NCI-H2081 treated with DMSO at 0.1 percent for 48 hours (cell line): ENCODE results near the gene SLC26A3.

ENCODE experiments used
- DNase-seq: peaks from one replicate; lab custom pipeline; 2025; lab: John Stamatoyannopoulos, UW

Gene SLC26A3

DNA sequence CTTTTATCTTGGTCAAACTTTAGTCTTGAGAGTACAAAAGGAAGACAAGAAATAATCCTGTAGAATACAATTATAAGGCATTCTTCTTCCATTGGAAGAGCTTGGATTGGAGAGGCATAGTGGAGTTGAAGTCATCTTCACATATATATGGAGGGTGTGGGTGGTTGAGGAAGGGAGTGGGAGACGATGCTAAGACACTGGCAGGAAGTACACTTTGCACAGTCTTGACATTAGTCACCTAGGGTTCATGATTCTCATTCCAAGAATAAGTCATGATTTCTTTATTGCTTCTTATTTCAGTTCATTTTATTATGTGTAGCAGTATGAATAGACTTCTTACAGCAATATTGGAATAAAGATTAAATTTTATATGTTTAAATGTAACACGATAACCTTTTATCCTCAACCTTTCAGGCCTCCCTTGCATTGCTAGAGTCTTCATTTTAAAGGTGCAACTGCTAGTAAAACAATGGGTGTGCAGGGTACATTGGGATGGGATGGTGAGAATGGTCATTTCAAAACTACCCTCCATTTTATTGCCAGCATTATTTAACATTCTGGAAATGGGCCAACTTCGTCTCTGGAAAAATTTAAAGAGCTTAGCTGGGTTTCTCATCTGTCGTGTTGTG lies 12.3 kb upstream of the SLC26A3 start:
- DNase-seq: no peak

DNA sequence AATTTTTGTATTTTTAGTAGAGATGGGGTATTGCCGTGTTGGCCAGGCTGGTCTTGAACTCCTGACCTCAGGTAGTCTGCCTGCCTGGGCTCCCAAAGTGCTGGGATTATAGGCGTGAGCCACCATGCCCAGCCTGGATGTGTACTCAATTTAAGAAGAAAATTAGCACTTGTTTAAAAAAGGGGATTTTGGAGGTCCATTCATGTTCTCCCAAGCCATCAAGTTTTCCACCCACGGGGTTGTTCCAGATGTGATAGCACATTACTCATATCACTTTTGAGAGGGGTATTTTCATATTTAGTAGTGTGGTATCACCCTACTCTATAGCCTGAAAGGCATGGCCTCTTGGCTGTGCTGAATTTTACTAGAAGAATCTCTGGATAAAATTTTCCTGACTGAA lies 10.5 kb upstream of the SLC26A3 start:
- DNase-seq: no peak

DNA sequence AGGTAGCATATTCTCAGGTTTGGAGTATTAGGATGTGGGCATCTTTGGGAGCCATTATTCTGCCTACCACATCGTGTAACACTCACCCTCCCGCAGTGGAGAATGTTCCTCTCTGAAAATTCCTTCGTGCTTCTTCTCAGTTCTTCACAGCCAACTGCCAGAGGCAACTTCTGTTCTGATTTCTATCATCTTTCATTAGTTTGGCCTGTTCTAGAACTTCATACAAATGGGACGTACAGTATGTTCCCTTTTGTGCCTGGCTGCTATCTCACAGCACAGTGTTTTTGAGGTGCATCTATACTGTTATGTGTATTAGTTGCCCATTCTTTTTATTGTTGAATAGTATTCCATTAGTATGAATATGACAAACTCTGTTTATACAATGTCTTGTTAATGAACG lies 8.9 kb upstream of the SLC26A3 start:
- DNase-seq: no peak

DNA sequence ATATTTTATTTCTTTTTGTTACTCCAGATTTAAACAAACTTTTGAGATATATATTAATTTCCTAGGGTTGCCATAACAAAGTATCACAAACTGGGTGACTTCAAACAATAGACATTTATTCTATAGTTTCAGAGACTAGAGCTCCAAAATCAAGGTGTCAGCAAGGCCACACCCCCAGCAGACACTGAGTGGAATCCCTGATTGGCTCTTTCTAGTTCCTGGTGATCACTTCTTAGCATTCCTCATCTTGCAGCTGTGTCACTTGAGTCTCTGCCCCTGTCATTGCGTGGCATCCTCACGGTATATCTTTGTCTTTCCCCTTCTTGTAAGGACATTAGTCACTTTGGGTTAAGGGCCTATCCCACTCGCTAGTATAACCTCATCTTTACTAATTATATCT lies 7.6 kb upstream of the SLC26A3 start:
- no peak for DNase-seq

DNA sequence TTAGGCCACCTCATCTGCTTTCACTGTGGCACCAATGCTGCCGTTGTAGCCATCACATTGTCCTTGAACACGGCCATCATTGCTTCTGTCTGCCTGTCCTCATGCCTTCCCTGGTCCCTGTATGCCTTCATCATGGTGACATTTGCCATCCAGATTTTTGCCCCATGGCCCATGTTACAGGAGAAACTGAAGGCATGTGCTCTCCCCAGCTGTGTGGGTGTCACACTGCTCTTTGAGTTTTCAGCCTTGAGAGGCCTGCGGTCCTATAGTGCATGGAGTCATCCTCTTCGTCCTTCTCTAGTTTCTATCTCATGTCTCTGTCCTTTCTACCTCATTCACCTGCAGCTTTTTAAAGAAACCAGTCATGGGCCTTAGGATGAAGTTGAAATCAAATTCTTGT lies 6.2 kb upstream of the SLC26A3 start:
- no peak for DNase-seq

DNA sequence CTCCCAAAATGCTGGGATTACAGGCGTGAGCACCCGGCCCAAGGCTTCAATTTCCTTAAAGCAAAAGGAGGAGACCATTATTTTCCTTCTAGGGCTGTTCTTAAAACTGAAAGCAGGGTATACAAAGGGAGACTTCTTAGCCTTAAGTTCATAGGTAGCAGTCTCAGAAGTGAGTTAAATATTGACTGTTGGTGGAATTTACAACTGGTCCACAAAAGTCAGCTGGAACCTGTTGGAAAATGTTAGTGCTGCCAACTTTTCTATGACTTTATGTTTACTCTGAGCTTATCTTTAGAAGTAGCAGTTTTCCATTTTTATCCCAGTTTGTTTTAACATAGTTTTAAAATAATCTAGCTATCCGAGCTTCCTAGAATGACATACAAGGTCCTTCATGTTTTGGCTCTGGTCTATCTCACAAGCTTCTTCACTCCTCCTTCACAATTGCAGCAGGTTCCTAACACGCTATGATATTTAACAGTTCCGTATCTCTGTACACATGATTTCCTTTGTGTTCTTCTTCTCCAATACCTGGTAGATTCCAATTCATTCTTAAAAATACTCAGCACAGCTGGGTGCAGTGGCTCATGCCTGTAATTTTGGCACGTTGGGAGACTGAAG lies 3.3 kb downstream of the SLC26A3 start:
- no peak for DNase-seq

DNA sequence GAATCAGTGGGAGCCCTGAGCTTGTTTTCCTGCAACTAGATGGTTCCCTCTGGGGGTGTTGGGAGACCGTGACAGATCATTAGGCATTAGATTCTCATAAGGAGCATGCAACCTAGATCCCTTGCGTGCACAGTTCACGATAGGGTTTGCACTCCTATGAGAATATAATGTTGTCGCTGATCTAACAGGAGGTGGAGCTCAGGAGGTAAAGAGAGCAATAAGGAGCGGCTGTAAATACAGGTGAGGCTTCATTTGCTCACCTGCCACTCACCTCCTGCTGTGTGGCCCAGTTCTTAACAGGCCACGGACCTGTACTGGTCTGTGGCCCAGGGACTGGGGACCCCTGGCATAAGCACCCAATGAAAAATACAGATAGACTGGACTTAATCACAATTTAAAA lies 10.7 kb downstream of the SLC26A3 start:
- DNase-seq: no peak

DNA sequence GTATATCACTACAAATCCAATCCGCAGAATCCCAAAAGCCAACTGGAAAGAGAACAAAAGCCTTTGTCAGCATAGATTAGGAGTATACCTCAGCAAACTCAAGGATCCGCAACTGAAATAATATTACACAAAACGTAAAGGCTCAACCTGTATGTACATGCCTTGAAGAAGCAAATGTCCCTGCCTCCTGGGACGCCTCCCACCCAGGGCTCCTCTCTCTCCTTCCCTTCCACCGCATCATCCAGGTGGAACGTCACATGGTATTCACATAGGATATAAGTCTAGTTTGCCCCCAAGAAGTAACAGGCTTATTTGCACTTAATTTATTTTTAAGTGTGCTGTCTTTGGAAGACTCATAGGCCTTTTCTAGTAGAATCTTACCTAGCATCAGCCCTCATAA lies 13.4 kb downstream of the SLC26A3 start:
- no peak for DNase-seq

DNA sequence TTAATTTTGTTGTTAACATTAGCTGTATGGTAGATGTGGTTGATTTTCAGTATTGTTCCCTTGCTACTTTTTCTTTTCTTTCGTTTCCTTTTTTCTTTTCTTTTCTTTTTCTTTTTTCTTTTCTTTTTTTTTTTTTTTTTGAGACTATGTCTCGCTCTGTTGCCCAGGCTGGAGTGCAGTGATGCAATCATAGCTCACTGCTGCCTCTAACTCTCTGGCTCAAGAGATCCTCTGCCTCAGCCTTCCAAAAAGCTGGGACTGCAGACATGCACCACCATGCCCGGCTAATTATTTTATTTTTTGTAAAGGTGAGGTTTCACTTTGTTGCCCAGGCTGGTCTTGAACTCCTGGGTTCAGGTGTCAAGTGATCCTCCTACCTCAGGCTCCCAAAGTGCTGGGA lies 14.4 kb downstream of the SLC26A3 start:
- no peak for DNase-seq

DNA sequence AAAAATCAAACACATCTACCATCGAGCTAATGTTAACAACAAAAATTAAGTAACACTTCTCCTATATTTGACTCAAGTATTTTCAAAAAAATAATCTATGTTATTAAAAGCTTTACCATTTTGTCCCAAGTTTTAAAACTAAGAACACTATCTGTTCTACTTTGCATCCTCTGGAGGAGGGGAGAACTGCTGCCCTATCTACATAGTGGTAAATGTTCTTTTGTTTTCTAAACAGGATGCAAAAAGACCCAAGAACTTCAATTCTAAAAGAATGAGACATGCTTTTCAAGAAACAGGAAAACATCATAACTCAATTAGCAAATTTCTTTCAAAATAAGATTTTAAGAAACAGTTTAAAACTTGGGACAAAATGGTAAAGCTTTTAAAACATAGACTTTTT lies 14.8 kb downstream of the SLC26A3 start:
- DNase-seq: no peak

DNA sequence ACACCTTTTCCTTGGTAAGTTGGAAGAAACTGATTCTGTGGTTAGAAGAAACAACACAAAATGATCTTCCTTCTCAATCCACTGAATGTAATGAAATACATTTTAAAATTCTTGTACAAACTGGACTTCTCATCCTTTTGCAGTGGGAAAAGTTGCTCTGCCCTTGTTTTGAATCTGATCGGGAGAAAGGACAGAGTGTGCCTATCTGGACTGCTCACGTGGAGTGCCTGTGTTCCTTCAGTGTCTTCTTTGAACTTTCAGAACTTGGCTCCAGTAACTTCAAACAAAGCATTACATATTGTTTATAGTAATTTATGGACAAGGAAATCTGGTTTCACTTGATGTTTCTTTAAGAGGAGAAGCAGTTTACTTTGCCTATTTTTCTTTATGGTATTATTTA lies 17.1 kb downstream of the SLC26A3 start:
- DNase-seq: no peak

DNA sequence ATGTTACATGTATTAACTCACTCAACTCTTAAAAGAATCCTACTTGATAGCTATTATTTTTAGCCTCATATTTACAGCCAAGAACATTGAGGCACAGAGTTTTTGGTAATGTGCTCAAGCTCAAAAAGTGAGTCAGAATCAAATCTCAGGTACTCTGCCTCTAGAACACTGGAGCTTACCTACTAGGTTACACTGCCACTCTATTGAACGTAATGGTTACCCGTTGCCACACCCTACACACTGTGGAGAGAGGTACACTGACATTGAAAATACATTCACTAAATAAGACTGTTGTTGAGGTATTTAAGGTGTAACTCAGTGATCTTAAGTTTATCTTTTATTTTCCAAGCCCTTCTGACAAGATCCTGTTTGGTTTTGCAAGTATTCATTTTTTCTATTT lies 17.9 kb downstream of the SLC26A3 start:
- no peak for DNase-seq

DNA sequence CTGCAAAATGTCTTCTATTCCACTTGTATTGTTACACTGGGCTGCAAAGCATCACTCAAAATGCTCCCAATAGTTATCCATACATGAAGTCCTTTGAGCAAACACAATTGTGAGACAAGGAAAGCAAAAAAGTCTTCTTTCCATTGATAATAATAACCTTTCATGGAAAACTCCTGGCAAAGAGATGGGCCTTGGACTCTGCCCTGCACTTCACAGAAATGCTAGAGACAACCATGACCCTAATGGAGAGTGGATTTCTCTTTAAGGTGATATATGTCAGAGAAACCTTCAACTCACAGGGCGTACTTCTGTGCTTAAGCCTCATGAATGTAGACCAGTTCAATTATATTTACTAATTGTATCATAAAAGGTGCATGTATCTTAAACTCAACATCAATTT lies 19.4 kb downstream of the SLC26A3 start:
- no peak for DNase-seq

DNA sequence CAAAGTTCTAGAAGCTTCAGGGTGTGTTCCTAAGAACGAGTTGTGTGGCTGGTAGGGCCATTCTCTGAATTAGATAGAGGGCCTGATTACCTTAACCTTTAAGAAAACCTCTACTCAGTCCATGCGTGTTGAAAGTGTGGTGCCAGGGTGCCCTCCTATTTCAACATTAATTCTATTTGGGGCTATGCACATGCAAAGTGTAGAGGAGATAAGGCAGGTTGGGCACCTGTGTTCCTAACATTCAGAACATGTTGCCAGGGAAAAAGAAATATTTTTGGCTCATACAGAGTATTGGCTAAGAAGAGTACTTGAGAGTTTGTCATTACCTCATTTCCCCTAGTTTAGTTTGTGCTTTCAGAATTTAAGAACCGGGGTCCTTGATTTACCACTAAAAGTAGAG lies 20.6 kb downstream of the SLC26A3 start:
- no peak for DNase-seq

DNA sequence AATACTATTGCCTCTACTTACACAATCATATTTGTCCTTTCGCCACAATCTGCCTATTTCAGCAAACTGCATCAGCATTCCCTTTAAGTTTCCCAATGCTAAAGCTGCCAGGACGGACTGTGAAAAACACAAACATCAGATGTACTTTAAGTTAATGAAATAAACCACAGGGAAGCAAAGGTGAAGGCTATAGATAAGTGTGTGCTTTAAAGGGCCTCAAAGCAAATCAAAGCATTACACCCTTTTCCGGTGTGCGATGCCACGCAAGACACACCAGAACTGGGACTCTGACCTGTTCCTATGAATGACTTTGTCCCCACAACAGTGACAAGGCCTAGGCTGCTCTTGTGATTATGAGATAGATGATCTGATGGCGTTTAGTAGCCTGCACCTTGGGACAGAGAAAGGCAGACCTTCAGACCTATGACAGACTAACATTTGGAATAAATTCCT lies 23.4 kb downstream of the SLC26A3 start:
- DNase-seq: no peak

DNA sequence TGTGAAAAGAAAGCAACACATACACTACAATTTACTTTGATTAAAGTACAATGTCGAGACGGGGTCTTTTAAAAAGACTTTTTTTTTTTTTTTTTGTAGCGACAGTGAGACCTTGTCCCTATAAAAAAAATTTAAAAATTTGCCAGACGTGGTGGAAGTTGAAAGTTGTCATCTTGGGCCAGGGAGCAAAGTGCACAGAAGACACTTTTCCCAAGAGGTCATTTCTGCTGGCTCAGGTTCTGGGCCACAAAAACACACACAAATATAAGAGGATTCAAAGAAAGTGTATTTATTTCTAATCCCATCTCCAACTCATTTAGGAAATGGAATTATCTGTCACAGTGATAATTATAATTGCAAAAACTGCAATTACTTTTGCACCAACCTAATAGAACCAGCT lies 24.7 kb downstream of the SLC26A3 start:
- no peak for DNase-seq

DNA sequence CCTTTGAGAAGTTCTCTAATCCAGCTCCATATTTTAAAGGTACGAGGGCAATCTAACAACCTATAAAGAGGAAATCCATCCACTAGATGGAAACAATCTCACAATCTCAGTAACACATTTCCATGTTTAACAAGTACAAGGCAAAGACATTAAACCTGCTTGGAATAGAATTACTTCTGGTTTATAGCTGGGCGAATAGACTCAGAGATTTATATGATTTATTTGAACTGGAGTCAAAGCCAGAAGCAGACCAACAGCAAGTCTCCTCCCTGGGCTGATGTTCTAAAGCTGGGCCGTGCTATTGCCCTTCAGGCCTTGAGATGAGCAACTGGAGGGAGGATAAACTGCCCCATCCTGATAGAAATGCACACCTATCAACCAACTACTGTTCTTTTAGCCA lies 25.3 kb downstream of the SLC26A3 start:
- DNase-seq: no peak

DNA sequence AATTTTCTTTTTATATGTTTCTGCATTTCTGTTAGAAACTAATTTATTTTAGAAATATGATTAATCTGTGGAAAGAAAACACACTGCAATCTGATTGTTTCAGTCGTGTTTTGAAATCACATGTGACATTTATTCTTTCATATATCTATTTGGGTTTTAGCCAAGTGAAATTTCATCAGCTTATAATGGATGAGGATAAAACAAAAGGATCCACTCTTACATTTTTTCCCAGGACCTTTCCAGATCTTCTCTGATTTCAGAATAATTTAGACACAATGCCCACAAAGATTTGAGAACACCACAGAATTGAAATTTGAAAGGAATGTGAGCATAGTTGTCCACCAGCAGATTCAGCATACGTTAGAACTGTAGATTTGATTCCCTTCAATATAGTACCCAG lies 30.0 kb downstream of the SLC26A3 start:
- no peak for DNase-seq

DNA sequence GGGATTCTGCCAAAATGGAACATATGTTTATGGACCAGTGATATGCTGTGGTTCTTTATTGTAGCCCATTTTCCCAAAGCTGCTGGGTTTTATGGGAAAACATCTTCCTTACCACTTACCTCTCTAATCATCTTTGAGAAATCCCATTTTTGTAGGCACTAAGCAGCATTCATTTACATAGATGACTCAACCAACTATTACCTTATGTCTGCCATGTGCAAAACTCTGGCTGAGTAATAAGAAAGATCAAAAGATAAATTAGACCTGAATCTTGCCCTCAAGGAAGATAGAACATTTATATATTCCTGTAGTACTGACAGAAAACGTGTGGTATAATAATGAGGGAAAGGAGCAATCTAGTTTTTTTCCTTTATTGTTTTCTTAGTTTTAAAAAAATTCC lies 34.8 kb downstream of the SLC26A3 start:
- no peak for DNase-seq

DNA sequence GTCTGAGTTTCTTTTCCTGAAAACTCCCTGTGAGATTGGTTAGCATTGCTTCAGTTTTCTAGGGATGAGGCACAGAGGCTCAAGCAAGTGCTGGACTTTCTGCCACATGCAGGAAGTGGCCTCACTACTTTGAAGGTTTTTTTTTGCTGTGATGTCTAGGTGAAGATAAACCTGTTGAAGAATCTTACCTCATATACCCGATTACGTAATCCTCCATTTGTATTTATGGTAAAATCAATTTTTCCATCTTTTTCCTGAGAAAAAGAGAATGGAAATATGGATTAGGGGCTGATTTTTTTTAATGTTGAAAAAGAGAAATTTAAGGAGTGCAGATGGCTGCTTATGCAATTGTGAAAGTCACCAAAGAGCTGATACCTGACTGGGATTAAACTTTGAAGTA lies 35.6 kb downstream of the SLC26A3 start:
- DNase-seq: no peak

DNA sequence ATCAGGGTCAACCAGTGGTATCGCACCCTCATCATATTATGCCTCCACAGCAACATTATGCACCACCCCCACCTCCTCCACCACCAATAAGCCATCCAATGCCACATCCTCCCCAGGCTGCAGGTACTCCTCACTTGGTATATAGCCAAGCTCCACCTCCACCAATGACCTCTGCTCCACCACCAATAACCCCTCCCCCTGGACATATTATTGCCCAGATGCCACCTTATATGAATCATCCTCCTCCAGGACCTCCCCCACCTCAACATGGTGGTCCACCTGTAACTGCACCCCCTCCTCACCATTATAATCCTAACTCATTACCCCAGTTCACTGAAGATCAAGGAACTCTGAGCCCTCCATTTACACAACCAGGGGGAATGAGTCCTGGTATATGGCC lies 44.4 kb downstream of the SLC26A3 start:
- DNase-seq: no peak

DNA sequence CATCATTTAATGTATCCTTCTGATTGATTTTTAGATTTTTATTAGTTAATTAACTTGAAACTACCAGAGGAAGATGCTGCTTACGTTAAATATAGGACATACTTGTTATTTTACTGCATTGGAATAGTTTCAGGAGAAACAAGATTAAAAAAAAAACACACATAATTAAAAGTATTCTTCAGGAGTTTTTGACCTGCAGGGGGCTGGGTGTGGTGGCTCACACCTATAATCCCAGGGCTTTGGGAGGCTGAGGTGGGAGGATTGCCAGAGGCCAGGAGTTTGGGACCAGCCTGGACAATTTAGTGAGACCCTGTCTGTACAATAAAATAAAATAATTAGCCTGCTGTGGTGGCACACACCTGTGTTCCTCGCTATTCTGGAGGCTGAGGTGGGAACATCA lies 48.4 kb downstream of the SLC26A3 start:
- no peak for DNase-seq

DNA sequence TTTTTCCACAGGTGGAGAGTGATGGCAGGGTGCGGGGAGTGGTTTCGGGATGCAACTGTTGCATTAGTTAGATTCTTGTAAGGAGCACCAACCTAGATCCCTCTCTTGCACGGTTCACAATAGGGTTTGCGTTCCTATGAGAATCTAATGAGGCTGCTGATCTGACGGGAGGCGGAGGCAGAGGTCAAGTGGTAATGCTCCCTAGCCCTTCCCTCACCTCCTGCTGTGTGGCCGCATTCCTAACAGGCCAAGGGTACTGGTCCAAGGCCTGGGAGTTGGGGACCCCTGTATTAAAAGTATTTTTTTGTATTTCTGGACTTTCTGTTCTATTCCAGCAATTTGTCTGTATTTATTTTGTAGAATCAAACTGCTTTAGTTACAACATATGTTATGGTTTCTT lies 51.9 kb downstream of the SLC26A3 start:
- no peak for DNase-seq

DNA sequence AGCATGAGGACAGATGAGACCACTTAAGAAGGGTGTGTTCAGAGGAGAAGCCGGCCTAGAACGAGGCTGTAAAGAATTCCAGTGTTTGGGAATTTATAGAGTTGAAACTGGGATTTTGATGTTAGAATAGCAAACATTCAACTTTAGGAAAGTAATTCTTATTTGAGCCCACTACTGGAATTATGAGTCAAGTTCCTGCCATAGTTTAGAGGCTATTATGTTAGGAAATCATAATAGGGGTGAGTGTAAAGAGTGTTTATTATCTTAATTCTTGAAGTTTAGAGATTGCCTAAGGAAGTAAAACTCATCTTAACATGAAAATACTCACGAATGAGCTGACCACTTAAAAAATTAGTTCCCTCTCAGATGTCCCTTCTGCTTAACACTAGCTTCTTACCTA lies 57.0 kb downstream of the SLC26A3 start:
- no peak for DNase-seq
